OCI-LY7 (cell line): ENCODE measurements around the gene NRN1.

ENCODE experiments used
- CTCF ChIP-seq: fragments of 200-600 bp; sonication (generic); conservative IDR thresholded peaks from 2 replicates; pipeline ENCODE4 v1.5.1; 2014; ENCODE audit warnings: mild to moderate bottlenecking, antibody characterized with exemption, low read length, moderate library complexity, mixed read lengths
- EZH2phosphoT487 ChIP-seq: fragments of 200-600 bp; sonication (generic); IDR thresholded peaks from 2 replicates; pipeline ENCODE4 v1.6.1; 2018; ENCODE audit warnings: low read depth, borderline replicate concordance, mild to moderate bottlenecking, mixed run types, antibody characterized with exemption, low read length, moderate library complexity, mixed read lengths

GRCh38 chr6:6006428-6007365, at the start of gene NRN1:
- TF ChIP-seq CTCF (no peak), EZH2phosphoT487 (no peak)
